Hepatocyte (in vitro differentiated cells): ENCODE data around the gene DCDC1. TPM values are rescaled to one million over a fixed set of nuclear protein-coding genes. Genes with fewer than 3 reads are reported as not detected.

ENCODE experiments used
- DNase-seq: peaks from one replicate; pipeline ENCODE4 v3.0.0-alpha.2; 2016; ENCODE audit warnings: low spot score
- H2AFZ ChIP-seq: fragments of 200-600 bp; sonication (generic); 2 replicates; pipeline ENCODE4 v1.6.0; 2016; ENCODE audit warnings: antibody characterized with exemption, mild to moderate bottlenecking
- H3K27ac ChIP-seq: fragments of 200-600 bp; sonication (generic); 2 replicates; pipeline ENCODE4 v1.5.1; 2016; ENCODE audit warnings: mild to moderate bottlenecking
- H3K27me3 ChIP-seq: fragments of 200-600 bp; sonication (generic); 2 replicates; pipeline ENCODE4 v1.6.1; 2016
- H3K36me3 ChIP-seq: fragments of 200-600 bp; sonication (generic); replicated peaks from 2 replicates; pipeline ENCODE4 v1.5.1; 2016; ENCODE audit warnings: low read depth; ENCODE audit not compliant: insufficient read depth
- H3K4me1 ChIP-seq: fragments of 200-600 bp; sonication (generic); 2 replicates; pipeline ENCODE4 v1.5.1; 2016; ENCODE audit warnings: mild to moderate bottlenecking, moderate library complexity; ENCODE audit not compliant: insufficient read depth
- H3K4me2 ChIP-seq: fragments of 200-600 bp; sonication (generic); 2 replicates; pipeline ENCODE4 v1.6.0; 2016
- H3K4me3 ChIP-seq: fragments of 200-600 bp; sonication (generic); 2 replicates; pipeline ENCODE4 v1.5.1; 2016; ENCODE audit warnings: mild to moderate bottlenecking
- H3K79me2 ChIP-seq: fragments of 200-600 bp; sonication (generic); 2 replicates; pipeline ENCODE4 v1.6.0; 2017; ENCODE audit warnings: mild to moderate bottlenecking
- H3K9me2 ChIP-seq: fragments of 200-600 bp; sonication (generic); replicated peaks from 2 replicates; pipeline ENCODE4 v1.6.0; 2017; ENCODE audit warnings: mild to moderate bottlenecking; ENCODE audit not compliant: insufficient read depth
- H3K9me3 ChIP-seq: fragments of 200-600 bp; sonication (generic); 2 replicates; pipeline ENCODE4 v1.5.1; 2016; ENCODE audit warnings: low read depth, mild to moderate bottlenecking
- H4K20me1 ChIP-seq: fragments of 200-600 bp; sonication (generic); 2 replicates; pipeline ENCODE4 v1.6.0; 2016; ENCODE audit warnings: mild to moderate bottlenecking; ENCODE audit not compliant: insufficient read depth, poor library complexity, severe bottlenecking
- EZH2 ChIP-seq: fragments of 200-600 bp; sonication (generic); IDR thresholded peaks from 2 replicates; pipeline ENCODE4 v1.6.1; 2016; ENCODE audit warnings: antibody characterized with exemption, mild to moderate bottlenecking, borderline replicate concordance
- EZH2phosphoT487 ChIP-seq: fragments of 200-600 bp; sonication (generic); IDR thresholded peaks from one replicate; pipeline ENCODE4 v1.6.1; 2018; ENCODE audit warnings: antibody characterized with exemption, mild to moderate bottlenecking, low read depth, moderate library complexity; ENCODE audit not compliant: unreplicated experiment, severe bottlenecking
- WGBS: methylation state at CpG from one replicate; pipeline ENCODE4 v1.1.6; 2016; ENCODE audit warnings: low lambda C conversion rate; ENCODE audit errors: missing lambda C conversion rate; 5-methylcytosine and 5-hydroxymethylcytosine counted together
- polyA plus RNA-seq: library from polyadenylated mRNA; unstranded; fragments of >200 nt; fragmentation: Nextera tagmentation; extraction: Ambion mirVana; gene quantifications from 2 replicates; pipeline ENCODE4 v1.2.1, GENCODE V29; 2016
- total RNA-seq: library from RNA; depleted of rRNA; stranded (reverse); fragments of >200 nt; gene quantifications from 2 replicates; pipeline ENCODE4 v1.2.3, GENCODE V29; 2014
- TF ChIP-seq, protein P1 (sequence below): fragments of 200-600 bp; sonication (generic); IDR thresholded peaks from 2 replicates; pipeline ENCODE4 v1.5.1; 2016; ENCODE audit warnings: antibody characterized with exemption, mild to moderate bottlenecking; ENCODE audit not compliant: poor library complexity

The DCDC1 gene
- total and polyA plus RNA-seq, 2 experiments from 2014 or later: 0.63 to 1.9 TPM

DNA sequence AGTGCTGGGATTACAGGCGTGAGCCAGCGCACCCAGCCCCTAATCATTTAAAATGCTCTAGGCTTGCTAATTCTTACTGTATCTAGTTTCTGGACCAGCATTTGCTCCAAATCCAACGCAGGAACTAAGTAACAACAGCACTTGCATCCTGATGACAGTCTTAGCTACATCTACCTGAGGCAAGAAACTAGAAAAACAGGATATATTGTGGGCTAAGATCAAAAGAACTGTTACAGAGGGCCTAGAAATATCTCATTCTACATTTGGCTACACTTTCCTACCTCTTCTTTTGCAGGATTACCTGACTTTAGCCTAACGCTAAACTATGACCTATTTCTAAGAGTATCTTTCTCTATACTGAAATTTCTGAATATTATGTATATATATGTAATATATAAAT is 7.8 kb downstream of the DCDC1 start:
- WGBS: 80% methylated on average over 4 of the region's 4 CpGs
- H3K4me1 ChIP-seq: no peaks in the 10 kb centered on the region
- peaks cover 14% of the 10 kb centered on the region for H3K27me3 ChIP-seq
- H3K9me3 ChIP-seq: no peaks in the 10 kb centered on the region
- H3K9me2 ChIP-seq: no peaks in the 10 kb centered on the region
- H3K79me2 ChIP-seq: no peaks in the 10 kb centered on the region
- H3K27ac ChIP-seq: no peak overlapping the region
- H2AFZ ChIP-seq: no peak overlapping the region
- no peak overlapping the region for H3K4me2 ChIP-seq
- TF ChIP-seq EZH2 (no peak), EZH2phosphoT487 (no peak)
- TF ChIP-seq, protein P1, sequence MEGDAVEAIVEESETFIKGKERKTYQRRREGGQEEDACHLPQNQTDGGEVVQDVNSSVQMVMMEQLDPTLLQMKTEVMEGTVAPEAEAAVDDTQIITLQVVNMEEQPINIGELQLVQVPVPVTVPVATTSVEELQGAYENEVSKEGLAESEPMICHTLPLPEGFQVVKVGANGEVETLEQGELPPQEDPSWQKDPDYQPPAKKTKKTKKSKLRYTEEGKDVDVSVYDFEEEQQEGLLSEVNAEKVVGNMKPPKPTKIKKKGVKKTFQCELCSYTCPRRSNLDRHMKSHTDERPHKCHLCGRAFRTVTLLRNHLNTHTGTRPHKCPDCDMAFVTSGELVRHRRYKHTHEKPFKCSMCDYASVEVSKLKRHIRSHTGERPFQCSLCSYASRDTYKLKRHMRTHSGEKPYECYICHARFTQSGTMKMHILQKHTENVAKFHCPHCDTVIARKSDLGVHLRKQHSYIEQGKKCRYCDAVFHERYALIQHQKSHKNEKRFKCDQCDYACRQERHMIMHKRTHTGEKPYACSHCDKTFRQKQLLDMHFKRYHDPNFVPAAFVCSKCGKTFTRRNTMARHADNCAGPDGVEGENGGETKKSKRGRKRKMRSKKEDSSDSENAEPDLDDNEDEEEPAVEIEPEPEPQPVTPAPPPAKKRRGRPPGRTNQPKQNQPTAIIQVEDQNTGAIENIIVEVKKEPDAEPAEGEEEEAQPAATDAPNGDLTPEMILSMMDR: no peak
- no peaks in the 10 kb centered on the region for H4K20me1 ChIP-seq
- no peaks in the 10 kb centered on the region for H3K36me3 ChIP-seq
- no peak overlapping the region for H3K4me3 ChIP-seq
- no peak for DNase-seq

DNA sequence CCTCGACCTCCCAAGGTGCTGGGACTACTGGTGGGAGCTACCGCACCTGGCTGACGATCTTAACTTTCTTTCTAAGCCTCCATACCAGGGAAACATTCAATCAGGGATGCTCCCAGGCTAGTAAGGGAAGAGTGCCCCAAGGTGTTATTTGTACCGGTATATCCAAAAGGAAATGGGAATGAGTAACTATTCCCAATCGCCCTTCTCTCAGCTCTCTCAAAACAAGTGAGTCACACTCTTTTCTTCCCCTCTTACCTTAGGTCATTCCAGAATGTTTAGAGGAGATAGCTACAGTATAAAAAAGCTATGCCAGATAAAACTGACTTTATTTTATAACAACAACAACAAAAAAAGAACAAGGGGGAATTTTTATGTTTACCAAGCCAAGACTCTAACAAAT is 13.7 kb downstream of the DCDC1 start:
- TF ChIP-seq EZH2phosphoT487 (no peak), EZH2 (no peak)
- TF ChIP-seq, protein P1: no peak
- H4K20me1 ChIP-seq: no peaks in the 10 kb centered on the region
- DNase-seq: no peak
- no peaks in the 10 kb centered on the region for H3K9me3 ChIP-seq
- H3K27me3 ChIP-seq: no peaks in the 10 kb centered on the region
- no peak overlapping the region for H2AFZ ChIP-seq
- H3K4me3 ChIP-seq: no peak overlapping the region
- H3K27ac ChIP-seq: no peak overlapping the region
- no peaks in the 10 kb centered on the region for H3K4me1 ChIP-seq
- H3K9me2 ChIP-seq: no peaks in the 10 kb centered on the region
- H3K79me2 ChIP-seq: no peaks in the 10 kb centered on the region
- H3K4me2 ChIP-seq: no peak overlapping the region
- no peaks in the 10 kb centered on the region for H3K36me3 ChIP-seq
- 83% methylated on average over 5 of the region's 5 CpGs for WGBS

DNA sequence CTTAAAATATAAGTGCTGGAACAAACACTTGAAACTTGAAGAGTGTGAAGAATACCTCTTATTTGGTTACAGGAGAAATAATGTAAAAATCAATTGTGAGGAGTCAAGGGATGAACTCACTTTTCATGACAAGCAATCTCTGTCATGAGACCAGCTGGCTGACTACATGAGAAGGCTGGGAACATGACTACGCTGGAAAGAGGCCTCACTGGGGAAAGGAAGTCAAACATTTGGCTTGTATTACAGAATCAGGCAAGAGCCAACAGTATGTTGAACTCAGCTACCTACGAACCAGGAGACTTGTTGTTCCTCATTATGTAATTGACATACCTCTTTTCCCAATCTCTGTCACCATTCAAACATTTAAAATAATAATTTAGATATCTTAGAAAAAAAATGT is 14.4 kb downstream of the DCDC1 start:
- Histone ChIP-seq H3K9me3 (no peaks in the 10 kb centered on the region), H3K27ac (no peak overlapping the region), H4K20me1 (no peaks in the 10 kb centered on the region), H3K27me3 (no peaks in the 10 kb centered on the region), H3K4me1 (no peaks in the 10 kb centered on the region), H3K4me3 (no peak overlapping the region), H2AFZ (no peak overlapping the region), H3K79me2 (no peaks in the 10 kb centered on the region), H3K36me3 (no peaks in the 10 kb centered on the region), H3K4me2 (no peak overlapping the region), H3K9me2 (no peaks in the 10 kb centered on the region)
- WGBS: 62% methylated on average over 2 of the region's 2 CpGs
- no peak for DNase-seq
- TF ChIP-seq, protein P1: no peak
- TF ChIP-seq EZH2phosphoT487: no peak

DNA sequence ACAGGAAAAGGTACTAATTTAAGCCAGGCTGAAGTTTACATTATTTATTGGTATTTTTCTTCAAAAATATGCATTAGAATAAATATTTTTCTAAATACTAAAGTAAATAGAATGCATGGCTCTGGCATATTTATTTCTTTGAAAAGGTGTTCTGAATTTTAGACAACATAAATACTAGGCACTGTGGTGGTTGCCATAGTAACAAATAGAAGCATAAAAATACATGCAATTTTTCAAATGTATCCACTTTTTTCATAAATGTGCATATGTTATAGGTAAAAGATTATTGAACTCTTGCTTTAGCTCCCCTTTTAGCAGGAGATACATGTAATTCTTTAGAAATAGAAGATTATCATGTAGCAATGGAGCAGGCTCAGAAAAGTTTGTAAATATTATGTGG is 18.4 kb downstream of the DCDC1 start:
- Histone ChIP-seq H3K9me2 (no peaks in the 10 kb centered on the region), H3K27me3 (no peaks in the 10 kb centered on the region), H3K4me2 (no peak overlapping the region), H2AFZ (no peak overlapping the region), H3K79me2 (no peaks in the 10 kb centered on the region), H3K27ac (no peak overlapping the region), H3K4me1 (no peaks in the 10 kb centered on the region), H4K20me1 (no peaks in the 10 kb centered on the region), H3K9me3 (no peaks in the 10 kb centered on the region), H3K4me3 (no peak overlapping the region), H3K36me3 (no peaks in the 10 kb centered on the region)
- DNase-seq: no peak
- TF ChIP-seq EZH2 (no peak), EZH2phosphoT487 (no peak)
- TF ChIP-seq, protein P1: no peak
